H1 (cell line): ENCODE data around the gene PLPPR4. TPM values are rescaled to one million over a fixed set of nuclear protein-coding genes. Genes with fewer than 3 reads are reported as not detected.

Source experiments
- CTCF ChIA-PET: fragments of 300-600 bp; sonication (Branson Sonifier 250); formaldehyde crosslinking; loops from one replicate; lab custom pipeline; 2021; ENCODE audit not compliant: partially characterized antibody; lab: Charles Lee
- POLR2A ChIA-PET: fragments of 300-600 bp; sonication (Branson Sonifier 250); formaldehyde crosslinking; loops from one replicate; lab custom pipeline; 2021; ENCODE audit warnings: inconsistent platforms; ENCODE audit not compliant: partially characterized antibody; lab: Charles Lee
- DNase-seq, 2 experiments: peaks; one replicate each; pipeline versions ENCODE4 v3.0.0 to v3.0.0-alpha.2; 2010 to 2022; ENCODE audit warnings: low spot score in 2 of 2, low read depth in 1 of 2, mixed read lengths in 1 of 2
- FAIRE-seq: peaks from 2 replicates; lab custom pipeline; 2011; peaks lifted over from hg19 to GRCh38; lab: Jason Lieb, UNC
- H2AFZ ChIP-seq: 2 replicates; pipeline ENCODE4 v1.8.1; 2012; ENCODE audit warnings: low read length, inconsistent platforms
- H2AK5ac ChIP-seq: 2 replicates; pipeline ENCODE4 v1.6.1; 2013; ENCODE audit warnings: low read depth, low read length
- H2BK120ac ChIP-seq: replicated peaks from 2 replicates; pipeline ENCODE3; 2013; ENCODE audit warnings: low read depth, low read length, inconsistent platforms
- H2BK12ac ChIP-seq: 2 replicates; pipeline ENCODE4 v1.6.1; 2013; ENCODE audit warnings: low read depth, low read length
- H2BK15ac ChIP-seq: 2 replicates; pipeline ENCODE4 v1.6.1; 2013; ENCODE audit warnings: low read length
- H2BK20ac ChIP-seq: 2 replicates; pipeline ENCODE4 v1.6.1; 2013; ENCODE audit warnings: low read length
- H2BK5ac ChIP-seq: 2 replicates; pipeline ENCODE4 v1.6.1; 2013; ENCODE audit warnings: low read depth, low read length
- H3K14ac ChIP-seq: 2 replicates; pipeline ENCODE4 v1.6.1; 2013; ENCODE audit warnings: inconsistent platforms; ENCODE audit not compliant: insufficient read length
- H3K18ac ChIP-seq: 2 replicates; pipeline ENCODE4 v1.6.1; 2013; ENCODE audit warnings: low read length; ENCODE audit errors: extremely low read depth
- H3K23ac ChIP-seq: 2 replicates; pipeline ENCODE4 v1.6.1; 2013; ENCODE audit warnings: inconsistent platforms; ENCODE audit not compliant: insufficient read length
- H3K23me2 ChIP-seq: 2 replicates; pipeline ENCODE4 v1.6.1; 2013; ENCODE audit warnings: low read depth, low read length
- H3K27ac ChIP-seq: 2 replicates; pipeline ENCODE4 v1.6.1; 2011; ENCODE audit warnings: low read depth, low read length, inconsistent platforms
- H3K27me3 ChIP-seq, 4 experiments: replicated peaks in 1 of 4; 1 replicate in 1 of 4; 2 replicates in 3 of 4; pipeline versions ENCODE4 v1.6.1 to v1.8.1; 2011 to 2013; ENCODE audit warnings: low read length in 3 of 4, mild to moderate bottlenecking in 3 of 4, inconsistent platforms in 2 of 4, mixed read lengths in 2 of 4, moderate library complexity in 1 of 4; ENCODE audit not compliant: control insufficient read depth in 3 of 4, insufficient read depth in 3 of 4; ENCODE audit errors: extremely low read depth in 1 of 4
- H3K36me3 ChIP-seq, 4 experiments: 2 replicates each; pipeline versions ENCODE4 v1.6.1 to v1.8.1; 2011 to 2013; ENCODE audit warnings: mild to moderate bottlenecking in 4 of 4, low read length in 3 of 4, moderate library complexity in 2 of 4, control low read depth in 1 of 4, inconsistent platforms in 1 of 4; ENCODE audit not compliant: insufficient read depth in 4 of 4, control insufficient read depth in 2 of 4
- H3K4ac ChIP-seq: replicated peaks from 2 replicates; pipeline ENCODE3; 2013; ENCODE audit warnings: low read length, low read depth, mixed read lengths, inconsistent platforms; ENCODE audit not compliant: insufficient read length
- H3K4me1 ChIP-seq, 4 experiments: replicated peaks in 1 of 4; 1 replicate in 1 of 4; 2 replicates in 3 of 4; pipeline versions ENCODE4 v1.6.1 to v1.8.1; 2011 to 2013; ENCODE audit warnings: low read length in 3 of 4, inconsistent platforms in 2 of 4, mixed read lengths in 1 of 4; ENCODE audit not compliant: insufficient read depth in 4 of 4, control insufficient read depth in 3 of 4
- H3K4me2 ChIP-seq, 2 experiments: 2 replicates each; pipeline versions ENCODE4 v1.6.1 to v1.8.1; 2011 to 2013; ENCODE audit warnings: low read depth in 2 of 2, low read length in 2 of 2, control low read depth in 1 of 2, inconsistent platforms in 1 of 2, mild to moderate bottlenecking in 1 of 2; ENCODE audit not compliant: insufficient read depth in 1 of 2
- H3K4me3 ChIP-seq, 4 experiments: fragments of 200-600, 300-600 bp in 1 of 4; sonication (generic), shearing (Covaris generic), sonication (Bioruptor Twin) in 1 of 4; 2 replicates each; pipeline versions ENCODE4 v1.5.1 to v1.8.1; 2011 to 2016; ENCODE audit warnings: low read length in 4 of 4, low read depth in 3 of 4, control low read depth in 2 of 4, inconsistent platforms in 2 of 4, mild to moderate bottlenecking in 2 of 4, mixed read lengths in 1 of 4, moderate library complexity in 1 of 4; ENCODE audit not compliant: insufficient read depth in 2 of 4; ENCODE audit errors: extremely low read depth in 1 of 4
- H3K56ac ChIP-seq: replicated peaks from 2 replicates; pipeline ENCODE3; 2013; ENCODE audit warnings: low read depth, mild to moderate bottlenecking, mixed read lengths, low read length, inconsistent platforms; ENCODE audit not compliant: insufficient read length
- H3K79me1 ChIP-seq: 2 replicates; pipeline ENCODE4 v1.6.1; 2013; ENCODE audit warnings: low read depth, low read length, control low read depth
- H3K79me2 ChIP-seq, 2 experiments: 2 replicates each; pipeline versions ENCODE4 v1.6.1 to v1.8.1; 2012 to 2013; ENCODE audit warnings: low read length in 2 of 2, mild to moderate bottlenecking in 2 of 2, inconsistent platforms in 1 of 2; ENCODE audit not compliant: insufficient read depth in 2 of 2, control insufficient read depth in 1 of 2
- H3K9ac ChIP-seq, 4 experiments: replicated peaks in 1 of 4; 1 replicate in 1 of 4; 2 replicates in 3 of 4; pipeline versions ENCODE4 v1.6.1 to v1.8.1; 2011 to 2013; ENCODE audit warnings: low read depth in 3 of 4, low read length in 3 of 4, control low read depth in 2 of 4, mild to moderate bottlenecking in 2 of 4, moderate library complexity in 2 of 4, inconsistent platforms in 1 of 4; ENCODE audit errors: extremely low read depth in 1 of 4
- H3K9me3 ChIP-seq, 2 experiments: 2 replicates each; pipeline versions ENCODE4 v1.6.1 to v1.8.1; 2012 to 2013; ENCODE audit warnings: mild to moderate bottlenecking in 2 of 2, moderate library complexity in 2 of 2, control low read depth in 1 of 2, inconsistent platforms in 1 of 2, low read depth in 1 of 2, low read length in 1 of 2, mixed read lengths in 1 of 2; ENCODE audit not compliant: insufficient read depth in 2 of 2
- H4K20me1 ChIP-seq, 2 experiments: replicated peaks in 1 of 2; 2 replicates each; pipeline versions ENCODE3 to v1.8.1; 2011 to 2013; ENCODE audit warnings: inconsistent platforms in 2 of 2, low read length in 2 of 2, mild to moderate bottlenecking in 1 of 2; ENCODE audit not compliant: insufficient read depth in 2 of 2, control insufficient read depth in 1 of 2
- H4K5ac ChIP-seq: 2 replicates; pipeline ENCODE4 v1.6.1; 2013; ENCODE audit warnings: low read length, low read depth, mixed read lengths, inconsistent platforms; ENCODE audit not compliant: insufficient read length
- H4K8ac ChIP-seq: 2 replicates; pipeline ENCODE4 v1.8.0; 2013; ENCODE audit warnings: mild to moderate bottlenecking, moderate library complexity, low read length, inconsistent platforms; ENCODE audit not compliant: insufficient read depth; ENCODE audit errors: extremely low read depth
- H4K91ac ChIP-seq: replicated peaks from 2 replicates; pipeline ENCODE3; 2013; ENCODE audit warnings: low read length, mixed read lengths, inconsistent platforms; ENCODE audit not compliant: insufficient read length
- RAD21 ChIP-seq, 2 experiments: IDR thresholded peaks in 1 of 2; conservative IDR thresholded peaks in 1 of 2; 2 replicates each; pipeline ENCODE4 v1.6.1; 2011; ENCODE audit warnings: low read depth in 2 of 2, low read length in 2 of 2, improper control_type of control experiment in 1 of 2, inconsistent platforms in 1 of 2, mild to moderate bottlenecking in 1 of 2, moderate library complexity in 1 of 2
- SIRT6 ChIP-seq: IDR thresholded peaks from one replicate; pipeline ENCODE4 v1.7.1; 2012; ENCODE audit warnings: low read length, inconsistent platforms
- TCF12 ChIP-seq: IDR thresholded peaks from 2 replicates; pipeline ENCODE4 v1.6.1; 2011; ENCODE audit warnings: low read depth, mild to moderate bottlenecking, low read length
- WGBS, 2 experiments: shearing (Covaris generic) in 1 of 2; methylation state at CpG; one replicate each; pipeline versions ENCODE4 v1.1.6 to v1.1.7; 2013 to 2015; ENCODE audit warnings: low lambda C conversion rate in 2 of 2, mixed read lengths in 2 of 2, inconsistent platforms in 1 of 2, low coverage in 1 of 2, missing lambda C conversion rate in 1 of 2; ENCODE audit not compliant: insufficient replicate concordance in 2 of 2, insufficient coverage in 1 of 2, insufficient read length in 1 of 2; ENCODE audit errors: extremely low coverage in 1 of 2, missing lambda C conversion rate in 1 of 2; 5-methylcytosine and 5-hydroxymethylcytosine counted together
- polyA plus RNA-seq, 7 experiments: library from polyadenylated mRNA; depleted of rRNA in 3 of 7; stranded (reverse) in 5 of 7; unstranded in 2 of 7; fragments of >200 nt in 5 of 7; fragments of 200-250 nt in 2 of 7; gene quantifications; 1 replicate in 5 of 7; 2 replicates in 1 of 7; 4 replicates in 1 of 7; pipeline versions ENCODE4 v1.2.1 to v1.2.3, GENCODE V29; 2011 to 2013; ENCODE audit warnings: missing spikeins in 2 of 7, mixed read lengths in 2 of 7
- total RNA-seq: library from RNA; stranded (reverse); fragmentation: NEBNext Ultra II Directional; extraction: Animal tissue kit (Norgen Biotek cat#: 25700); gene quantifications from 2 replicates; pipeline ENCODE4 v1.2.1, GENCODE V29; 2021
- TF ChIP-seq, protein P1 (sequence below), 3 experiments: IDR thresholded peaks; 1 replicate in 2 of 3; 2 replicates in 1 of 3; pipeline versions ENCODE4 v1.5.1 to v1.6.1; 2011; ENCODE audit warnings: low read length in 3 of 3, mild to moderate bottlenecking in 3 of 3, inconsistent platforms in 2 of 3, low read depth in 1 of 3, moderate library complexity in 1 of 3; ENCODE audit not compliant: insufficient read depth in 1 of 3; ENCODE audit errors: control extremely low read depth in 1 of 3

Gene PLPPR4
- total and polyA plus RNA-seq, 2 of the 8 experiments (the other 6 are each of a cell fraction or from before 2014, with no cell fraction given), result 0.74 to 2.2 TPM

DNA sequence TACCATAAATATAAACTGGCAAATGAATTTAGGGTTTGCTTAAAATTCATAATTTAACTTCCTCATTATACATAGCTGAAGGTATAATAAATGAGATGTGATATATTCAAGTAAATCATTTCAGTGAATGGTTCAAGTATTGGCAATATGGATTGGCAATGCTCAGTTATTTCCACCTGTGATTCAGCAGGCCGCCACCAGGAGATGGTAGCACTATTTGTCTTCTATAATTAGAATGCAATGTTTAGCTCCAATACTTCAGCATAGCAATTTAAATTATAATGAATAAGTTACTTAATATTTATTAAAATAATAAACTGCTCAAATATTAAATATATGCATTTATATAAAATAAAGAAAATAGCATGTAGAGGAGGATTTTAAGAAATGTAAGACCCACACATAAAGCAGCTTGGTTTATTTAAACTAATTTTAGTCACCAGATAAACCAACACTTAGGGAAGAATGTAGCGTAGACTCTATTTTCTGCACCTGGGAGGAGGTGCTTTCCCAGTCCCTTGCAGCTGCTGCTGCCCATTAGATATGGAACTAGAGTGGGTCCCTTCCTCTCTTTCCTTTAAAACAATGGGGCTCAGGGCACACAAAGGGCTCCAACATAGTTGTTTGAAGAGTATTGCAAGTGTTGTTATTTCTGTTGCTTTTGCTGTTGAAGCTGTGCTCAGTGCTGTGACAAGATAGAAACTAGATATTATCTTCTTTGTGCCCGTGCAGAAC lies 62.1 kb downstream of the PLPPR4 start:
- H2BK15ac ChIP-seq, result no peak overlapping the region
- H3K36me3 ChIP-seq, result no peaks in the 10 kb centered on the region; a peak in 1 of 8 replicates
- no peaks in the 10 kb centered on the region; the same call in 1 of the 2 replicates for H3K23me2 ChIP-seq
- H2AFZ ChIP-seq, result no peak overlapping the region
- H3K4me1 ChIP-seq, result peaks cover 0 to 8% (median 5%) of the 10 kb centered on the region in 4 experiments; a peak in 3 of 7 replicates
- H3K56ac ChIP-seq, result no peak overlapping the region
- H4K20me1 ChIP-seq, result no peaks in the 10 kb centered on the region
- H3K9ac ChIP-seq, result no peak overlapping the region; a peak in 1 of 7 replicates
- CTCF ChIA-PET, result interaction anchor here (0.6 to 3.4 kb wide), 37 partner anchors 8 to 1484 kb away, joined by 3 to 18 read pairs (median 4); no protein-coding TSS in a partner anchor
- H2BK12ac ChIP-seq, result no peak overlapping the region
- H2BK120ac ChIP-seq, result no peak overlapping the region
- H3K23ac ChIP-seq, result no peak overlapping the region
- 83% methylated on average over 3 of the region's 3 CpGs; no CpG with 5 or more reads in 1 of the 2 experiments for WGBS, 2 experiments
- H3K27ac ChIP-seq, result no peak overlapping the region; the same call in 1 of the 2 replicates
- no peak overlapping the region for H3K4ac ChIP-seq
- no peaks in the 10 kb centered on the region for H3K27me3 ChIP-seq
- H2AK5ac ChIP-seq, result no peak overlapping the region
- POLR2A ChIA-PET, result no interaction called here
- H3K9me3 ChIP-seq, result no peaks in the 10 kb centered on the region
- no peak overlapping the region for H4K5ac ChIP-seq
- H3K79me1 ChIP-seq, result no peaks in the 10 kb centered on the region
- H3K14ac ChIP-seq, result no peak overlapping the region
- H3K4me2 ChIP-seq, result peak overlapping the region in 1 of 2 experiments; percentile 15; a peak in 1 of 4 replicates
- H4K91ac ChIP-seq, result no peak overlapping the region
- no peak overlapping the region for H3K4me3 ChIP-seq
- no peak overlapping the region for H4K8ac ChIP-seq
- no peak overlapping the region for H2BK20ac ChIP-seq
- FAIRE-seq, result no peak
- H3K79me2 ChIP-seq, result no peaks in the 10 kb centered on the region
- no peak for DNase-seq
- no peak overlapping the region for H2BK5ac ChIP-seq
- no peak overlapping the region for H3K18ac ChIP-seq
- 0 out of 2 replicates have a peak, but pooled peaks have one; percentile 17 for TF ChIP-seq TCF12
- TF ChIP-seq, protein P1, sequence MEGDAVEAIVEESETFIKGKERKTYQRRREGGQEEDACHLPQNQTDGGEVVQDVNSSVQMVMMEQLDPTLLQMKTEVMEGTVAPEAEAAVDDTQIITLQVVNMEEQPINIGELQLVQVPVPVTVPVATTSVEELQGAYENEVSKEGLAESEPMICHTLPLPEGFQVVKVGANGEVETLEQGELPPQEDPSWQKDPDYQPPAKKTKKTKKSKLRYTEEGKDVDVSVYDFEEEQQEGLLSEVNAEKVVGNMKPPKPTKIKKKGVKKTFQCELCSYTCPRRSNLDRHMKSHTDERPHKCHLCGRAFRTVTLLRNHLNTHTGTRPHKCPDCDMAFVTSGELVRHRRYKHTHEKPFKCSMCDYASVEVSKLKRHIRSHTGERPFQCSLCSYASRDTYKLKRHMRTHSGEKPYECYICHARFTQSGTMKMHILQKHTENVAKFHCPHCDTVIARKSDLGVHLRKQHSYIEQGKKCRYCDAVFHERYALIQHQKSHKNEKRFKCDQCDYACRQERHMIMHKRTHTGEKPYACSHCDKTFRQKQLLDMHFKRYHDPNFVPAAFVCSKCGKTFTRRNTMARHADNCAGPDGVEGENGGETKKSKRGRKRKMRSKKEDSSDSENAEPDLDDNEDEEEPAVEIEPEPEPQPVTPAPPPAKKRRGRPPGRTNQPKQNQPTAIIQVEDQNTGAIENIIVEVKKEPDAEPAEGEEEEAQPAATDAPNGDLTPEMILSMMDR (IDR thresholded peaks at IDR 0.05; ENCODE audit: control extremely low read depth in 1 of 3, insufficient read depth in 1 of 3, low read depth in 1 of 3, low read length in 3 of 3), result peak in 2 of 3 experiments; percentile 21 to 48; a peak in 2 of 4 replicates
- TF ChIP-seq SIRT6, result no peak
- peak in 1 of 2 experiments; percentile 43; a peak in 3 of 4 replicates for TF ChIP-seq RAD21 (IDR thresholded peaks at IDR 0.05 in 1 of 2, conservative IDR thresholded peaks at IDR 0.05 in 1 of 2; ENCODE audit: low read depth in 2 of 2, low read length in 2 of 2)
